ENCODE data around the gene SYPL2.
"Not testable (repeated sequence)": the region's sequence is repeated elsewhere in the genome, so short reads cannot be mapped to it uniquely, and the experiment has no call there.

Gene SYPL2

GRCh38 chr1:109472779-109473178 is 6.4 kb downstream of the SYPL2 start:
- no peak for DNase-seq (ENCODE audit: low read depth)

- DNase-seq (ENCODE audit: low read depth), result not testable (repeated sequence)
These were observed 7.1 kb downstream of the SYPL2 start for GRCh38 chr1:109473284-109474057.

- no peak for DNase-seq (ENCODE audit: low read depth)
These were observed 8.4 kb downstream of the SYPL2 start for GRCh38 chr1:109474697-109475096.

GRCh38 chr1:109475261-109475660 is 8.9 kb downstream of the SYPL2 start:
- no peak for DNase-seq (ENCODE audit: low read depth)

GRCh38 chr1:109476825-109477224 is 10.5 kb downstream of the SYPL2 start:
- no peak for DNase-seq (ENCODE audit: low read depth)

- no peak for DNase-seq (ENCODE audit: low read depth)
These were observed 11.5 kb downstream of the SYPL2 start for GRCh38 chr1:109477821-109478220.

- DNase-seq (ENCODE audit: low read depth), result no peak
These were observed 12.5 kb downstream of the SYPL2 start for GRCh38 chr1:109478806-109479205.

- no peak for DNase-seq (ENCODE audit: low read depth)
These were observed 13.0 kb downstream of the SYPL2 start for GRCh38 chr1:109479311-109479710.

- no peak for DNase-seq (ENCODE audit: low read depth)
These were observed 13.6 kb downstream of the SYPL2 start for GRCh38 chr1:109479901-109480300.

- DNase-seq (ENCODE audit: low read depth), result no peak
These were observed 15.3 kb downstream of the SYPL2 start for GRCh38 chr1:109481646-109482045.

- no peak for DNase-seq (ENCODE audit: low read depth)
These were observed 15.9 kb downstream of the SYPL2 start for GRCh38 chr1:109482242-109482641.

GRCh38 chr1:109482791-109483671 is 16.7 kb downstream of the SYPL2 start:
- DNase-seq (ENCODE audit: low read depth), result no peak

GRCh38 chr1:109483672-109484518 is 17.5 kb downstream of the SYPL2 start, which contains the start of gene ATXN7L2:
ATXN7L2 (plus strand) TSS chr1:109483905; CDS start chr1:109483954, 49 bp downstream.
- peak; percentile 94 for DNase-seq (ENCODE audit: low read depth)

- no peak for DNase-seq (ENCODE audit: low read depth)
These were observed 18.2 kb downstream of the SYPL2 start for GRCh38 chr1:109484519-109484975.

- no peak for DNase-seq (ENCODE audit: low read depth)
These were observed 18.7 kb downstream of the SYPL2 start for GRCh38 chr1:109485001-109485400.

GRCh38 chr1:109487261-109487660 is 20.9 kb downstream of the SYPL2 start:
- no peak for DNase-seq (ENCODE audit: low read depth)

GRCh38 chr1:109488201-109488600 is 21.9 kb downstream of the SYPL2 start:
- no peak for DNase-seq (ENCODE audit: low read depth)

- no peak for DNase-seq (ENCODE audit: low read depth)
These were observed 22.4 kb downstream of the SYPL2 start for GRCh38 chr1:109488696-109489095.

- DNase-seq (ENCODE audit: low read depth), result peak; percentile 57
These were observed 23.9 kb downstream of the SYPL2 start for GRCh38 chr1:109490029-109490933.

- DNase-seq (ENCODE audit: low read depth), result no peak
These were observed 24.6 kb downstream of the SYPL2 start for GRCh38 chr1:109490934-109491302.

- no peak for DNase-seq (ENCODE audit: low read depth)
These were observed 25.0 kb downstream of the SYPL2 start for GRCh38 chr1:109491372-109491771.
